ENCODE data around the gene CNTNAP2.

DNA sequence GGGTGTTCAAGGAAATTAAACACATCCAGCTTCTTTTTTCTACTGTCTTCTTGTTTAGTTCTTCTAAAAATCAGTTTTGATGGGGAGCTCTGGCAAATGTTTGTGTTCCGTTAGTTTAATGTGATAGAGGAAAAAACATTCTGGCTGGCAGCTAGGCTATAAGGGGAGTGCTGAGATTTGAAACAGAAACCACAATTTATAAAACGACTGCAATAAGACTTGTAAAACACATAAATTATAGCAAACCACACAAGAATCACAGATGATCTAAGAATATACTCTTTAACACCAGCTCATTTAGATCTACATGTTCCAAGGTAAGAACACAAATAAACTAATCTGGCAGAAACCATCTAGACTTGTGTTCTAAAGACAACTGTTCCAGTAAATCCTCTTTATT is 425.5 kb downstream of the CNTNAP2 start:
- TF ChIP-seq, protein P1, sequence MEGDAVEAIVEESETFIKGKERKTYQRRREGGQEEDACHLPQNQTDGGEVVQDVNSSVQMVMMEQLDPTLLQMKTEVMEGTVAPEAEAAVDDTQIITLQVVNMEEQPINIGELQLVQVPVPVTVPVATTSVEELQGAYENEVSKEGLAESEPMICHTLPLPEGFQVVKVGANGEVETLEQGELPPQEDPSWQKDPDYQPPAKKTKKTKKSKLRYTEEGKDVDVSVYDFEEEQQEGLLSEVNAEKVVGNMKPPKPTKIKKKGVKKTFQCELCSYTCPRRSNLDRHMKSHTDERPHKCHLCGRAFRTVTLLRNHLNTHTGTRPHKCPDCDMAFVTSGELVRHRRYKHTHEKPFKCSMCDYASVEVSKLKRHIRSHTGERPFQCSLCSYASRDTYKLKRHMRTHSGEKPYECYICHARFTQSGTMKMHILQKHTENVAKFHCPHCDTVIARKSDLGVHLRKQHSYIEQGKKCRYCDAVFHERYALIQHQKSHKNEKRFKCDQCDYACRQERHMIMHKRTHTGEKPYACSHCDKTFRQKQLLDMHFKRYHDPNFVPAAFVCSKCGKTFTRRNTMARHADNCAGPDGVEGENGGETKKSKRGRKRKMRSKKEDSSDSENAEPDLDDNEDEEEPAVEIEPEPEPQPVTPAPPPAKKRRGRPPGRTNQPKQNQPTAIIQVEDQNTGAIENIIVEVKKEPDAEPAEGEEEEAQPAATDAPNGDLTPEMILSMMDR (IDR thresholded peaks at IDR 0.05; ENCODE audit: borderline replicate concordance, extremely low read depth, low read length, poor library complexity, severe bottlenecking), result no peak
- TF ChIP-seq EZH2 (IDR thresholded peaks at IDR 0.05; ENCODE audit: borderline replicate concordance, low read depth, low read length, severe bottlenecking), result no peak
